CD4-positive, alpha-beta T cell (primary cell): ENCODE measurements around the gene KLC3. TPM values are rescaled to one million over a fixed set of nuclear protein-coding genes. Genes with fewer than 3 reads are reported as not detected.

ENCODE experiments used
- ATAC-seq: fragments of 200-7000 bp; cut with Tn5 transposase; one replicate; pipeline ENCODE4 v1.10.0; 2022; ENCODE audit warnings: mild to moderate bottlenecking; ENCODE audit not compliant: poor library complexity
- CTCF ChIA-PET: fragments of 350-600 bp; sonication (Branson Sonifier 250); formaldehyde crosslinking; loops from one replicate; lab custom pipeline; 2021; ENCODE audit warnings: antibody characterized with exemption, inconsistent platforms; lab: Charles Lee
- POLR2A ChIA-PET: fragments of 350-600 bp; sonication (Branson Sonifier 250); formaldehyde crosslinking; loops from one replicate; lab custom pipeline; 2021; ENCODE audit warnings: antibody characterized with exemption, inconsistent platforms; lab: Charles Lee
- DNase-seq, 14 experiments: peaks; one replicate each; pipeline ENCODE4 v3.0.0-alpha.2; 2013 to 2020; ENCODE audit warnings: mixed read lengths in 2 of 14
- H3K27ac ChIP-seq, 2 donors: one replicate each; pipeline versions ENCODE4 v1.5.1 to v1.7.0; 2013; ENCODE audit warnings: low read length in 2 of 2, low read depth in 1 of 2, mild to moderate bottlenecking in 1 of 2
- H3K27me3 ChIP-seq, 2 experiments: 1 replicate in 1 of 2; 2 replicates in 1 of 2; pipeline versions ENCODE4 v1.6.1 to v1.7.0; 2013; ENCODE audit warnings: low read length in 2 of 2, control low read depth in 1 of 2, mild to moderate bottlenecking in 1 of 2, moderate library complexity in 1 of 2; ENCODE audit not compliant: insufficient read depth in 2 of 2, control insufficient read depth in 1 of 2
- H3K36me3 ChIP-seq: one replicate; pipeline ENCODE4 v1.6.1; 2013; ENCODE audit warnings: low read length, control low read depth; ENCODE audit not compliant: insufficient read depth
- H3K4me1 ChIP-seq: one replicate; pipeline ENCODE4 v1.6.1; 2013; ENCODE audit warnings: low read length, control low read depth; ENCODE audit not compliant: insufficient read depth
- H3K4me3 ChIP-seq: one replicate; pipeline ENCODE4 v1.5.1; 2013; ENCODE audit warnings: mild to moderate bottlenecking, low read length, moderate library complexity
- H3K9me3 ChIP-seq, 2 experiments: 1 replicate in 1 of 2; 2 replicates in 1 of 2; pipeline versions ENCODE4 v1.6.1 to v1.7.0; 2013; ENCODE audit warnings: low read length in 2 of 2, mild to moderate bottlenecking in 2 of 2, control low read depth in 1 of 2, moderate library complexity in 1 of 2; ENCODE audit not compliant: control insufficient read depth in 1 of 2, insufficient read depth in 1 of 2
- H3K27ac Mint-ChIP-seq: one replicate; pipeline ENCODE4 v1.8.0; 2020; ENCODE audit warnings: mixed read lengths
- H3K27me3 Mint-ChIP-seq: one replicate; pipeline ENCODE4 v1.8.0; 2021; ENCODE audit warnings: mixed read lengths
- H3K36me3 Mint-ChIP-seq: one replicate; pipeline ENCODE4 v1.8.0; 2021; ENCODE audit warnings: low read depth, mixed read lengths
- H3K4me1 Mint-ChIP-seq: one replicate; pipeline ENCODE4 v1.8.0; 2021; ENCODE audit warnings: low read depth, mixed read lengths
- H3K4me3 Mint-ChIP-seq: one replicate; pipeline ENCODE4 v1.8.0; 2020; ENCODE audit warnings: mild to moderate bottlenecking, mixed read lengths
- H3K9me3 Mint-ChIP-seq: one replicate; pipeline ENCODE4 v1.8.0; 2020; ENCODE audit warnings: mixed read lengths
- CTCF ChIP-seq: fragments of 200-600 bp; IDR thresholded peaks from one replicate; pipeline ENCODE4 v1.8.0; 2022; ENCODE audit warnings: antibody characterized with exemption, mild to moderate bottlenecking
- intact Hi-C, 2 experiments: fragments of 100-400 bp; cut with DNase I in 1 of 2; cut with micrococcal nuclease in 1 of 2; formaldehyde crosslinking; loops; one replicate each; pipeline versions ENCODE4 v1.15.1 to v1.9.0; 2023 to 2025; cut with DNase I, micrococcal nuclease
- total RNA-seq, 174 experiments: library from RNA in 2 of 174; stranded (reverse) in 2 of 174; gene quantifications; one replicate each; pipeline ENCODE4 v1.2.3 and lab custom pipeline; 2021 to 2026

Gene KLC3
- total RNA-seq, 2 experiments from 2014 or later = not detected

- no peak overlapping the region for H3K27ac Mint-ChIP-seq
Measured at GRCh38 chr19:45352914-45353796, 12.6 kb downstream of the KLC3 start.

GRCh38 chr19:45354241-45354842 lies 13.8 kb downstream of the KLC3 start:
- ChIA-PET POLR2A (no interaction called here), CTCF (no interaction called here)
- H3K36me3 ChIP-seq = peaks cover 27% of the 10 kb centered on the region
- no peak overlapping the region for H3K27ac Mint-ChIP-seq
- H3K27me3 ChIP-seq = no peaks in the 10 kb centered on the region
- no peak for ATAC-seq
- no peaks in the 10 kb centered on the region for H3K4me1 Mint-ChIP-seq
- no peak overlapping the region for H3K4me3 ChIP-seq
- H3K4me1 ChIP-seq = no peaks in the 10 kb centered on the region
- no peak overlapping the region for H3K27ac ChIP-seq
- H3K27me3 Mint-ChIP-seq = no peaks in the 10 kb centered on the region
- intact Hi-C loops = no loop called here
- no peak overlapping the region for H3K4me3 Mint-ChIP-seq
- no peak for TF ChIP-seq CTCF
- no peak for DNase-seq
- H3K9me3 ChIP-seq = peaks cover 0 to 6% of the 10 kb centered on the region in 2 experiments
- H3K9me3 Mint-ChIP-seq = no peaks in the 10 kb centered on the region
- peaks cover 45% of the 10 kb centered on the region for H3K36me3 Mint-ChIP-seq

More at GRCh38 chr19:45352914-45353796, 12.6 kb downstream of the KLC3 start:
- Mint-ChIP-seq H3K36me3 (peaks cover 35% of the 10 kb centered on the region), H3K9me3 (no peaks in the 10 kb centered on the region), H3K4me3 (no peak overlapping the region), H3K27me3 (no peaks in the 10 kb centered on the region), H3K4me1 (no peaks in the 10 kb centered on the region)
- intact Hi-C loops = no loop called here
- peak in 1 of 14 experiments; percentile 13 for DNase-seq
- Histone ChIP-seq H3K36me3 (peaks cover 22% of the 10 kb centered on the region), H3K9me3 (peaks cover 0 to 6% of the 10 kb centered on the region in 2 experiments), H3K27ac (no peak overlapping the region), H3K4me1 (no peaks in the 10 kb centered on the region), H3K4me3 (no peak overlapping the region), H3K27me3 (no peaks in the 10 kb centered on the region)
- TF ChIP-seq CTCF = no peak
- no peak for ATAC-seq
- CTCF ChIA-PET = no interaction called here
- POLR2A ChIA-PET = no interaction called here

GRCh38 chr19:45355402-45355801 lies 14.9 kb downstream of the KLC3 start:
- POLR2A ChIA-PET = no interaction called here
- H3K27me3 Mint-ChIP-seq = no peaks in the 10 kb centered on the region
- no peak overlapping the region for H3K4me3 ChIP-seq
- H3K4me3 Mint-ChIP-seq = no peak overlapping the region
- peaks cover 0 to 6% of the 10 kb centered on the region in 2 experiments for H3K9me3 ChIP-seq
- peaks cover 39% of the 10 kb centered on the region for H3K36me3 Mint-ChIP-seq
- intact Hi-C loops = no loop called here
- no peak overlapping the region for H3K27ac Mint-ChIP-seq
- H3K4me1 Mint-ChIP-seq = no peaks in the 10 kb centered on the region
- CTCF ChIA-PET = interaction anchor here (0.8 kb wide), 1 partner anchor 84 kb away, joined by 3 read pairs; no protein-coding TSS in a partner anchor
- no peaks in the 10 kb centered on the region for H3K9me3 Mint-ChIP-seq
- DNase-seq (no peak), ATAC-seq (no peak)
- H3K27ac ChIP-seq = no peak overlapping the region
- peaks cover 27% of the 10 kb centered on the region for H3K36me3 ChIP-seq
- no peak for TF ChIP-seq CTCF
- no peaks in the 10 kb centered on the region for H3K27me3 ChIP-seq
- no peaks in the 10 kb centered on the region for H3K4me1 ChIP-seq
